ENCODE results near the gene BDH2.

Gene BDH2
- total RNA-seq: 4.2 to 12.4 reads per million in 2 experiments

- peak; percentile 20 for DNase-seq (ENCODE audit: low read depth)
Measured at GRCh38 chr4:103099691-103100392, at the start of gene BDH2. Gene BDH2 (minus strand): TSS chr4:103099834. CDS start chr4:103096254, 3,580 bp downstream.

- no peak for DNase-seq (ENCODE audit: low read depth)
Measured at GRCh38 chr4:103144926-103145325, 45.3 kb upstream of the BDH2 start.

GRCh38 chr4:103137446-103137827 is 37.8 kb upstream of the BDH2 start:
- no peak for DNase-seq (ENCODE audit: low read depth)

- no peak for DNase-seq (ENCODE audit: low read depth)
Measured at GRCh38 chr4:103136671-103137445, 37.2 kb upstream of the BDH2 start.

- no peak for DNase-seq (ENCODE audit: low read depth)
Measured at GRCh38 chr4:103129174-103129573, 29.5 kb upstream of the BDH2 start.

GRCh38 chr4:103126126-103126525 is 26.5 kb upstream of the BDH2 start:
- DNase-seq (ENCODE audit: low read depth): no peak

- DNase-seq (ENCODE audit: low read depth): no peak
Measured at GRCh38 chr4:103123114-103123513, 23.5 kb upstream of the BDH2 start.

GRCh38 chr4:103118166-103118565 is 18.5 kb upstream of the BDH2 start:
- DNase-seq (ENCODE audit: low read depth): no peak

- DNase-seq (ENCODE audit: low read depth): no peak
Measured at GRCh38 chr4:103111598-103111997, 12.0 kb upstream of the BDH2 start.

- DNase-seq (ENCODE audit: low read depth): no peak
Measured at GRCh38 chr4:103108542-103108941, 8.9 kb upstream of the BDH2 start.

GRCh38 chr4:103105558-103106356 is 6.1 kb upstream of the BDH2 start:
- no peak for DNase-seq (ENCODE audit: low read depth)

- DNase-seq (ENCODE audit: low read depth): no peak
Measured at GRCh38 chr4:103104886-103105285, 5.3 kb upstream of the BDH2 start.

- no peak for DNase-seq (ENCODE audit: low read depth)
Measured at GRCh38 chr4:103100691-103101090, 1.1 kb upstream of the BDH2 start.

- no peak for DNase-seq (ENCODE audit: low read depth)
Measured at GRCh38 chr4:103098756-103099440, 736 bp downstream of the BDH2 start.

GRCh38 chr4:103098341-103098740 is 1.3 kb downstream of the BDH2 start:
- no peak for DNase-seq (ENCODE audit: low read depth)

- DNase-seq (ENCODE audit: low read depth): no peak
Measured at GRCh38 chr4:103097112-103097511, 2.5 kb downstream of the BDH2 start.

- no peak for DNase-seq (ENCODE audit: low read depth)
Measured at GRCh38 chr4:103095080-103095479, 4.6 kb downstream of the BDH2 start.

- no peak for DNase-seq (ENCODE audit: low read depth)
Measured at GRCh38 chr4:103092245-103092644, 7.4 kb downstream of the BDH2 start.

- DNase-seq (ENCODE audit: low read depth): peak; percentile 25
Measured at GRCh38 chr4:103091601-103092223, 7.9 kb downstream of the BDH2 start.

- DNase-seq (ENCODE audit: low read depth): no peak
Measured at GRCh38 chr4:103089481-103089880, 10.2 kb downstream of the BDH2 start.

- DNase-seq (ENCODE audit: low read depth): no peak
Measured at GRCh38 chr4:103086551-103086950, 13.1 kb downstream of the BDH2 start.
